MM.1S (cell line): ENCODE measurements around the gene NFKB2.

Source experiments
- CTCF ChIP-seq: fragments of 300-600 bp; sonication (generic); IDR thresholded peaks from 2 replicates; pipeline ENCODE4 v1.5.1; 2016; ENCODE audit warnings: antibody characterized with exemption, low read length, mixed read lengths
- EZH2 ChIP-seq: fragments of 300-600 bp; sonication (generic); optimal IDR thresholded peaks from 2 replicates; pipeline ENCODE3; 2017; ENCODE audit warnings: low read depth, mild to moderate bottlenecking, antibody characterized with exemption, low read length, mixed read lengths
- EZH2phosphoT487 ChIP-seq: fragments of 300-600 bp; sonication (generic); IDR thresholded peaks from 2 replicates; pipeline ENCODE4 v1.6.1; 2018; ENCODE audit warnings: antibody characterized with exemption, low read length

GRCh38 chr10:102444851-102445250, 49.3 kb downstream of the NFKB2 start:
- TF ChIP-seq CTCF, result no peak
- TF ChIP-seq EZH2, result no peak
- TF ChIP-seq EZH2phosphoT487, result no peak
